DND-41 (cell line): Measurements from ENCODE around the gene IL22RA1.

ENCODE experiments used
- ATAC-seq: fragments of 200-7000 bp; cut with Tn5 transposase; 3 replicates; pipeline ENCODE4 v1.9.1; 2021; ENCODE audit warnings: low read depth; ENCODE audit not compliant: insufficient read depth
- DNase-seq: peaks from one replicate; pipeline ENCODE4 v3.0.0-alpha.2; 2020
- H2AFZ ChIP-seq: 2 replicates; pipeline ENCODE4 v1.6.0; 2012; ENCODE audit warnings: low read depth, low read length
- H3K27ac ChIP-seq: 2 replicates; pipeline ENCODE4 v1.5.1; 2012; ENCODE audit warnings: low read length, inconsistent platforms
- H3K27me3 ChIP-seq: fragments of 200-600 bp; sonication (generic); 2 replicates; pipeline ENCODE4 v1.6.0; 2012; ENCODE audit warnings: low read length, mild to moderate bottlenecking, inconsistent platforms; ENCODE audit not compliant: insufficient read depth, poor library complexity
- H3K36me3 ChIP-seq: 2 replicates; pipeline ENCODE4 v1.5.1; 2012; ENCODE audit warnings: low read length, inconsistent platforms; ENCODE audit not compliant: insufficient read depth
- H3K4me1 ChIP-seq: 2 replicates; pipeline ENCODE4 v1.5.1; 2012; ENCODE audit warnings: mild to moderate bottlenecking, low read length; ENCODE audit not compliant: insufficient read depth
- H3K4me2 ChIP-seq: 2 replicates; pipeline ENCODE4 v1.6.0; 2012; ENCODE audit warnings: mild to moderate bottlenecking, moderate library complexity, low read length, inconsistent platforms; ENCODE audit not compliant: insufficient read depth
- H3K4me3 ChIP-seq, 2 experiments: fragments of 200-600 bp in 1 of 2; shearing (Covaris generic) in 1 of 2; 2 replicates each; pipeline ENCODE4 v1.5.1; 2012 to 2016; ENCODE audit warnings: inconsistent platforms in 2 of 2, low read length in 2 of 2, mild to moderate bottlenecking in 2 of 2, low read depth in 1 of 2, moderate library complexity in 1 of 2
- H3K79me2 ChIP-seq: 2 replicates; pipeline ENCODE4 v1.6.0; 2012; ENCODE audit warnings: low read length, inconsistent platforms; ENCODE audit not compliant: insufficient read depth
- H3K9ac ChIP-seq: 2 replicates; pipeline ENCODE4 v1.6.0; 2012; ENCODE audit warnings: low read depth, mild to moderate bottlenecking, inconsistent platforms, low read length, moderate library complexity
- H3K9me3 ChIP-seq: 2 replicates; pipeline ENCODE4 v1.5.1; 2012; ENCODE audit warnings: low read length, moderate library complexity, mild to moderate bottlenecking, inconsistent platforms; ENCODE audit not compliant: insufficient read depth, severe bottlenecking
- H4K20me1 ChIP-seq: 2 replicates; pipeline ENCODE4 v1.6.0; 2012; ENCODE audit warnings: low read length; ENCODE audit not compliant: insufficient read depth
- EZH2 ChIP-seq: IDR thresholded peaks from 3 replicates; pipeline ENCODE4 v1.6.1; 2012; ENCODE audit warnings: borderline replicate concordance, low read depth, mild to moderate bottlenecking, moderate library complexity, low read length, inconsistent platforms; ENCODE audit not compliant: severe bottlenecking
- TF ChIP-seq, protein P1 (sequence below): IDR thresholded peaks from 2 replicates; pipeline ENCODE4 v1.5.1; 2012; ENCODE audit warnings: borderline replicate concordance, low read length, moderate library complexity, mild to moderate bottlenecking; ENCODE audit not compliant: poor library complexity, severe bottlenecking; ENCODE audit errors: extremely low read depth

Gene IL22RA1

GRCh38 chr1:24125456-24125855 is 17.5 kb downstream of the IL22RA1 start:
- Histone ChIP-seq H3K9me3 (peaks cover 4% of the 10 kb centered on the region), H3K4me3 (no peak overlapping the region), H3K4me1 (no peaks in the 10 kb centered on the region), H3K79me2 (no peaks in the 10 kb centered on the region), H3K27me3 (peaks cover 9% of the 10 kb centered on the region), H3K27ac (no peak overlapping the region), H4K20me1 (peaks cover 11% of the 10 kb centered on the region), H3K4me2 (no peak overlapping the region), H2AFZ (no peak overlapping the region), H3K36me3 (no peaks in the 10 kb centered on the region), H3K9ac (no peak overlapping the region)
- no peak for TF ChIP-seq EZH2
- TF ChIP-seq, protein P1, sequence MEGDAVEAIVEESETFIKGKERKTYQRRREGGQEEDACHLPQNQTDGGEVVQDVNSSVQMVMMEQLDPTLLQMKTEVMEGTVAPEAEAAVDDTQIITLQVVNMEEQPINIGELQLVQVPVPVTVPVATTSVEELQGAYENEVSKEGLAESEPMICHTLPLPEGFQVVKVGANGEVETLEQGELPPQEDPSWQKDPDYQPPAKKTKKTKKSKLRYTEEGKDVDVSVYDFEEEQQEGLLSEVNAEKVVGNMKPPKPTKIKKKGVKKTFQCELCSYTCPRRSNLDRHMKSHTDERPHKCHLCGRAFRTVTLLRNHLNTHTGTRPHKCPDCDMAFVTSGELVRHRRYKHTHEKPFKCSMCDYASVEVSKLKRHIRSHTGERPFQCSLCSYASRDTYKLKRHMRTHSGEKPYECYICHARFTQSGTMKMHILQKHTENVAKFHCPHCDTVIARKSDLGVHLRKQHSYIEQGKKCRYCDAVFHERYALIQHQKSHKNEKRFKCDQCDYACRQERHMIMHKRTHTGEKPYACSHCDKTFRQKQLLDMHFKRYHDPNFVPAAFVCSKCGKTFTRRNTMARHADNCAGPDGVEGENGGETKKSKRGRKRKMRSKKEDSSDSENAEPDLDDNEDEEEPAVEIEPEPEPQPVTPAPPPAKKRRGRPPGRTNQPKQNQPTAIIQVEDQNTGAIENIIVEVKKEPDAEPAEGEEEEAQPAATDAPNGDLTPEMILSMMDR: no peak
- ATAC-seq: no peak
- no peak for DNase-seq

GRCh38 chr1:24124980-24125379 is 18.0 kb downstream of the IL22RA1 start:
- Histone ChIP-seq H4K20me1 (peaks cover 12% of the 10 kb centered on the region), H3K36me3 (no peaks in the 10 kb centered on the region), H3K4me3 (no peak overlapping the region), H3K9ac (no peak overlapping the region), H3K4me2 (no peak overlapping the region), H3K4me1 (no peaks in the 10 kb centered on the region), H3K27ac (no peak overlapping the region), H3K9me3 (no peaks in the 10 kb centered on the region), H2AFZ (no peak overlapping the region), H3K27me3 (peaks cover 9% of the 10 kb centered on the region), H3K79me2 (no peaks in the 10 kb centered on the region)
- ATAC-seq: no peak
- no peak for DNase-seq
- TF ChIP-seq, protein P1: no peak
- TF ChIP-seq EZH2: no peak

DNA sequence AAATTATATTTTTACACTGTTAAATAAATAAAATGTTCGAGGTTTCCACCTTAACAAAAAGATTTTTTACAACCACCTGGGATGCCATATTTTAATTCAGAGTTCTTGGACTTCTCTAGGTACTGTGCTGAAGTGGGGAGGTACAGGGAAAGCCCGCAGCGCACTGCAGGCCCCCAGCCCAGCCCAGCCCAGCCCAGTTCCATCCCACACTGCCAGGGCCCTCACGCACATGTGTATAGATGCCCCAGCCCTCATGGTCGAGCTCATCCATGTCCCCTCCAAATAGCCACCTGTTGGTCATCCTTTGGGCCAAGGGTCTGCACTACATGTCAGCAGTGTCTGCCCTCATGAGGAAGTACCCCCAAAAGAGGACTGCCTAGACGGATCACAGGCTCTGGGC is 19.3 kb downstream of the IL22RA1 start:
- ATAC-seq (no peak), DNase-seq (no peak)
- Histone ChIP-seq H4K20me1 (peaks cover 15% of the 10 kb centered on the region), H3K4me1 (no peaks in the 10 kb centered on the region), H3K27me3 (peaks cover 14% of the 10 kb centered on the region), H3K4me2 (no peak overlapping the region), H3K9me3 (no peaks in the 10 kb centered on the region), H3K4me3 (no peak overlapping the region), H3K27ac (no peak overlapping the region), H3K9ac (no peak overlapping the region), H3K36me3 (no peaks in the 10 kb centered on the region), H2AFZ (no peak overlapping the region), H3K79me2 (no peaks in the 10 kb centered on the region)
- no peak for TF ChIP-seq EZH2
- TF ChIP-seq, protein P1: no peak

DNA sequence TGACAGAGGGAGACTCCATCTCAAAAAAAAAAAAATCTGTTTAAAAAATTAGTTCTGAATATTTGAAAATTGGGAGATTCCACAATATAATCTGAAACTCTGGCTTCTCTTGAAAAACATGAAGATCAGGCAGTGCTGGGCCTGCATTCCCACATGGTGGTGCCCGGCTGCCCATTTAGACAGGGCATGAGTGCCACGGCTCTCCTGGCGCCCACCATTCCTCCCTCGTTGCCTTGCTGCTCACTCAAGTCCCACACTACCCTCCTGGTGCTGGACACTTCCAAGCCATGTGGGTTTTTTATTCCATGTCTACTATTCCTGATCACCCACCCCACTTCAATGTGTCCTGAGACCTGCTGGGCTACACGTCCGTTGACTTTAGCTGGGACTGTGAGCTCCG is 20.2 kb downstream of the IL22RA1 start:
- Histone ChIP-seq H3K9me3 (no peaks in the 10 kb centered on the region), H2AFZ (no peak overlapping the region), H4K20me1 (peaks cover 15% of the 10 kb centered on the region), H3K36me3 (no peaks in the 10 kb centered on the region), H3K27me3 (peaks cover 14% of the 10 kb centered on the region), H3K4me2 (no peak overlapping the region), H3K9ac (no peak overlapping the region), H3K79me2 (no peaks in the 10 kb centered on the region), H3K27ac (no peak overlapping the region), H3K4me3 (no peak overlapping the region), H3K4me1 (no peaks in the 10 kb centered on the region)
- no peak for TF ChIP-seq EZH2
- ATAC-seq (no peak), DNase-seq (no peak)
